Astrocyte of the cerebellum (primary cell): ENCODE measurements around the gene NPFFR1.

Experiments used
- DNase-seq: peaks from one replicate; pipeline ENCODE4 v3.0.0-alpha.2; 2011; ENCODE audit warnings: low read depth
- H3K4me3 ChIP-seq: 2 replicates; pipeline ENCODE4 v1.5.1; 2011; ENCODE audit warnings: mild to moderate bottlenecking, low read depth, low read length, moderate library complexity
- in situ Hi-C: cut with HindIII; loops from 2 replicates; pipeline ENCODE4 v1.10.0; 2017; ENCODE audit warnings: low sequenced_read_pairs
- TF ChIP-seq, protein P1 (sequence below): IDR thresholded peaks from 2 replicates; pipeline ENCODE4 v1.5.1; 2012; ENCODE audit warnings: low read length, low read depth, moderate library complexity, mild to moderate bottlenecking; ENCODE audit errors: missing control alignments

Gene NPFFR1

DNA sequence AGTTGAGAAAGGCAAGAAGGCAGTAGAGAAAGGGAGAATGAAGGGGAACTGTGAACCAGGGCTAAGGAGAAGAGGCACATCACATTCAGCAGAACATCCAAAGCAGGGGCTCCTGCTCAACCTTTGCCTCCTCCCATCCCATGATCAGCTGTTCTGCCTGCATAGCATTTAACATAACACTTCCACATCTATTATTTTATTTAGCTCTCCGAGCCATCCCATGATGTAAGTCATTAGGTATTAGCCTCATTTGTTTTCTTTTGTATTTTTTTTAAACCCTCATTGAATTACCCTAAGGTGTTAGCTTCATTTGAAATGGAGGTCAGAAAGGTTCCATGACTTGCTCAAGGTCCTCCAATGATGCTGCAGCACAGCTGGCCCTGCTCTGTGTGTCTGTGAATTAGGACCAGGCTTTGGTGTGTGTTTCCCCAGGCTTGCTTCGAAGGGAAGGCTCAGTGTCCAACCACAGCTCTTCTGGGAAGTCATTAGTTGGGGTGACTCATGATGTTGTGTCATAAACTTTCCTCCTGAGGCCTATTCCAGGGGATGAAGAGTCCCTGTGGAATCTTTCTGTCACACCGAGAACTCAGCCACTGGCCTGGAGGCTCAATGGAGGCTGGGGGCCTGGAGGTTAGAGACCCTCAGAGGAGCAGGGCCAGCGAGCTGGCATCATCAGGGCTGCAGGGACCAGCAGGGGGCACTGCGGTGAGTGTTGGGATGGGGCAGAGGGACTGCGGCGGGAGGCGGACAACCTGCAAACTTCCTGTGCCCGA is 16.5 kb downstream of the NPFFR1 start:
- DNase-seq: peak; percentile 74
- H3K4me3 ChIP-seq: no peak overlapping the region
- TF ChIP-seq, protein P1, sequence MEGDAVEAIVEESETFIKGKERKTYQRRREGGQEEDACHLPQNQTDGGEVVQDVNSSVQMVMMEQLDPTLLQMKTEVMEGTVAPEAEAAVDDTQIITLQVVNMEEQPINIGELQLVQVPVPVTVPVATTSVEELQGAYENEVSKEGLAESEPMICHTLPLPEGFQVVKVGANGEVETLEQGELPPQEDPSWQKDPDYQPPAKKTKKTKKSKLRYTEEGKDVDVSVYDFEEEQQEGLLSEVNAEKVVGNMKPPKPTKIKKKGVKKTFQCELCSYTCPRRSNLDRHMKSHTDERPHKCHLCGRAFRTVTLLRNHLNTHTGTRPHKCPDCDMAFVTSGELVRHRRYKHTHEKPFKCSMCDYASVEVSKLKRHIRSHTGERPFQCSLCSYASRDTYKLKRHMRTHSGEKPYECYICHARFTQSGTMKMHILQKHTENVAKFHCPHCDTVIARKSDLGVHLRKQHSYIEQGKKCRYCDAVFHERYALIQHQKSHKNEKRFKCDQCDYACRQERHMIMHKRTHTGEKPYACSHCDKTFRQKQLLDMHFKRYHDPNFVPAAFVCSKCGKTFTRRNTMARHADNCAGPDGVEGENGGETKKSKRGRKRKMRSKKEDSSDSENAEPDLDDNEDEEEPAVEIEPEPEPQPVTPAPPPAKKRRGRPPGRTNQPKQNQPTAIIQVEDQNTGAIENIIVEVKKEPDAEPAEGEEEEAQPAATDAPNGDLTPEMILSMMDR: peak; percentile 37
- in situ Hi-C loops: no loop called here

DNA sequence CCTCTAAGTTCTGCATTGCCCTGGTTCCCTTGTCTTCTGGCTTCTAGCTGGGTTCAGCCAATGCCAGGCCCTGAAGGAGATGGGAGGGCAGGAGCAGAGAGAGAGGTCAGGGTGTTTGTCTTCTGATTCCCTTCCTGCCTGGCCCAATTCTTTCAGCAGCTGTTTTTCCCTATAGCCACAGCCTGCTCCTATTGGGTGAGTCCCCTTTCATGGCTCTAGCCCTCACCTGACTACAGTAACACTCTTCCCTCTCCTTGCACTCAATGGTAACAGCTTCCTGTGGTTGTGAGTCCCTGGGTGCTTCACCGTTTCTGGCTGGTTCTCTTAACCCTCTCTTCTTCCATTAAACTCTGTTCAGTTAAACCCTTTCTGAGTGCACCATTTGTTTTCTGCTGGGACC is 17.1 kb downstream of the NPFFR1 start:
- TF ChIP-seq, protein P1: no peak
- no peak overlapping the region for H3K4me3 ChIP-seq
- DNase-seq: no peak
- in situ Hi-C loops: no loop called here

- TF ChIP-seq, protein P1: no peak
- in situ Hi-C loops: no loop called here
Observed at GRCh38 chr10:70266056-70266455, 17.7 kb downstream of the NPFFR1 start.

GRCh38 chr10:70265032-70265689 is 18.6 kb downstream of the NPFFR1 start:
- in situ Hi-C loops: no loop called here
- TF ChIP-seq, protein P1: peak; percentile 54
- no peak overlapping the region for H3K4me3 ChIP-seq
- DNase-seq: no peak

More at GRCh38 chr10:70266056-70266455, 17.7 kb downstream of the NPFFR1 start:
- no peak for DNase-seq
- no peak overlapping the region for H3K4me3 ChIP-seq

GRCh38 chr10:70260734-70261133 is 23.1 kb downstream of the NPFFR1 start:
- H3K4me3 ChIP-seq: no peak overlapping the region
- TF ChIP-seq, protein P1: no peak
- in situ Hi-C loops: no loop called here

DNA sequence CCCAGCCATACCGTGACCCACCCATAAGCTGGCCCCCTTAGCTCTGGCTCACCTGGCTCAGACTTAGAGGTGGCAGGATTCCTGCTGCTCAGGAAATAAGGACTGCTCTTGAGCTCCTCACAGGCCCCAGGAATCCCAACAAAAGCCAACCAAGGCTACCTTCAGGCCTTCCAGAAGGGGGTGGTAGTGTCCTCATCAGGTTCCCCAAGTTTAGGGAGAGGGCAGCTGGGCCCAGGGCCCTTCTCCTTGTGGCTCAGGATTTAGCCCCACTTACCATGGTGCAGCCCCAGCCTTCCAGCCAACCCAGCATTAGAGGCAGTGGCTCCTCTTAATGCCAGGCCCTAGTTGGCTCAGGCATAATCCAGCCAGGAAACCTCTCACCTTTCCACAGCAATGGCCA is 23.5 kb downstream of the NPFFR1 start:
- in situ Hi-C loops: no loop called here
- TF ChIP-seq, protein P1: no peak
- no peak overlapping the region for H3K4me3 ChIP-seq
- DNase-seq: no peak

More at GRCh38 chr10:70260734-70261133, 23.1 kb downstream of the NPFFR1 start:
- DNase-seq: no peak
